Medulla oblongata (tissue), 1 donor: ENCODE measurements around the gene THADA.
"Not testable (repeated sequence)": the region's sequence is repeated elsewhere in the genome, so short reads cannot be mapped to it uniquely, and the experiment has no call there.

Source experiments
- DNase-seq: peaks from one replicate; pipeline ENCODE4 v3.0.0-alpha.2; 2015; ENCODE audit errors: extremely low spot score

The THADA gene

DNA sequence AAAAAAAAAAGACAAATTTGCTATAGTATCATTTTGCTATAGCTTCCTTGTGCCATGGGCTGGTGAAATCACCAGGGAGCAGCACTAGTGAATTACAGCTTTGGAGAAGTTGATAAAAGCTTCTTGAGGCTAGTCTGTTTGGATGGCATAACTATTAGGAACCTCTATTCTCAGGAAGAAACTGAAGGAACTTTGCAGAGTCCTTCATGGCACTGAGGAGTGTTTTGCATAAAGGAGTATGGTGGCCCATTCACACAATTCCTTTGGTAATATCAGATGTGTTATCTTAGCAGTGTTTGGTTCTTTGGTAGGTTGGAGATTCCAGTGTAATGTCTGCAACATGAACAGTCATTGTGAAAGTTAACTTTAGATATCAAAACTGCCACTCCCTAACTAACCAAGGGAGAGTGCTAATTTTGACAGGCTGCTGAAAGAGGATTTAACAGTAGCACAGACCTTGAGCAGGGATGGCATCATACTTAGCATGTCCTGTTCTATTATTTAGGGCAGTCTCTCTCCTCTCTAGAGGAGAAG is 292.8 kb downstream of the THADA start:
- DNase-seq: no peak

DNA sequence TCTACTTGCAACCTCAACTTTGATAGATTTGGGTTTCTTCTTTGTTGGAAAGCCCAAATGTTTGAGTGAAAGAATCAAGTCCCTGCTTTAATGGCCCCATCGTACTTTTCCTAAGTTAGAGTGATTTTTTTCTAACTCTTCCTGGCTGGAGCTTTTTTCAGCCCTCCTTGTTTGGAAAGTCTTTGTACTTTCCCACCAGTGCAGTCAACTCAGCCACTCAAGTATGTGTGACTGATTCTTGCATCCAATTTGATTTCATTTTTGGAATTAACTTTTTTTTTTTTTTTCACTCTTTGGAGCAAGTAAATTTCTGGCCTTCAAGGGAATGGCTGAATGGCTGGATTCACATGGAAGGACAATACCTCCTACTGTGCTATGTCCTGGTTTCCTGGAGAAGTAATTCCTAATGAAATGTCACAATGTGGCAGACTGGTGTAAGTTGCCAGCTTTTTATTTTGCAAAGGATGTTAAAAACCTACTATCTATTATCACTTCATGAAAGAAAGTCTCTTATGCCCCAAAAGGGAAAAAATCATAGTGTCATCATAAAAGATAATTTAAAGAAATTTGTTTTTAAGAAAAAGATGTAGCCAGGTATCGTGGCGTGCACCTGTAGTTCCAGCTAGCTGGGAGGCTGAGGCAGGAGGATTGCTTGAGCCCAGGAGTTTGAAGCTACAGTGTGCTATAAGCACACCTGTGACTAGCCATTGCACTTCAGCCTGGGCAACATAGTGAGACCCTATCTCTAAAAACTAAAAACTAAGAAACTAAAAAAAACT is 293.5 kb downstream of the THADA start:
- DNase-seq: no peak

DNA sequence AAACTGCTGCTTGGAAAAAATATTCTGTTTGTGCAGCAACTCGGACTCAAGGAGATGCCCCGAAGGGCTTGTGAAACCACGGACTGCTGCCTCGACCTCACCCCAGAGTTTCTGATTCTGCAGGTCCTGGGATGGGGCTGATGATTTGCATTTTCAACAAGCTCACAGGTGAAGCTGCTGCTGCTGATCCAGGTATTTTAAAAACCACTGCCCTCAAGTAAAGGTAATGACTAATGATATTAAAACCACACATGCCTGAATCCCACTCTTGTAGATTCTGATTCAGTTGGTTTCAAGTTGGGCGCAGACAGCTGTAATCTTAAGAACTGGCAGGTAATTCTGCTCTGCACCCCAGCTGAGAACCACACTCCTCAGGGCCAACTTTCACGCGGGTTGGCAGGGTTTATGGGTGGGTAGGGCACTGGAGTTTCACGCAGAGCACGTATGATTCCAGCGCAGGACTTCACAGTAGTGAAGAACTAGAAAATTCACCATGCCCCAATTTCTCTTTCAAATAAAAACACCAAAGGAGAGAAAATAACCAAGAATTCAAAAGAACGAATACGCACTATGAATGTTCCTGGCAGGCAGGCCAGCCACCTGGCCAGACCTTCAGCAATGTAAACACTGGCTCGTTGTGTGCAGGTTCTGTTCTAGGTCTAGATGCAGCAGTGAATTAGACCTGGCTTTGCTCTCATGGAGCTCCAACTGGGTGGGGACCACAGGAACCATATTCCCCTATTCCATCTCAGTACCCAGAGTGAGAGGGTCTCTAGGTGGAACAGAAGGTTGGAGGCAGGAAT is 294.9 kb downstream of the THADA start:
- DNase-seq: no peak

DNA sequence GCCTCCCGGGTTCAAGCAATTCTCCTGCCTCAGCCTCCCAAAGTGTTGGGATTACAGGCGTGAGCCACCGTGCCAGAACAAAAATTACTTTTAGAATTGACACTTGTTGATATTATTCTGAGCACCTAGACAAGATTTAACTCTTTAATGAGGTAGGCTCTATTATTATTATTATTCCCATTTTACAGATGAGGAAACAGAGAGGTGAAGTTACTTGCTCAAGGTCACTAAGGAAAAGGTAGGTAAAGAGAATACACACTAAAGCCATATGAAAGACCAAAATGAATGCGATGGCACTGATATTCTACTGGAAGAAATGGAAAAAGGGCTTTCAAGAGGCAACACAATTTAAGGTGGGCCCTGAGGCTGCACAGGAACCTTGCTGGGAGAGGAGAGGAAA is 295.6 kb downstream of the THADA start:
- no peak for DNase-seq

DNA sequence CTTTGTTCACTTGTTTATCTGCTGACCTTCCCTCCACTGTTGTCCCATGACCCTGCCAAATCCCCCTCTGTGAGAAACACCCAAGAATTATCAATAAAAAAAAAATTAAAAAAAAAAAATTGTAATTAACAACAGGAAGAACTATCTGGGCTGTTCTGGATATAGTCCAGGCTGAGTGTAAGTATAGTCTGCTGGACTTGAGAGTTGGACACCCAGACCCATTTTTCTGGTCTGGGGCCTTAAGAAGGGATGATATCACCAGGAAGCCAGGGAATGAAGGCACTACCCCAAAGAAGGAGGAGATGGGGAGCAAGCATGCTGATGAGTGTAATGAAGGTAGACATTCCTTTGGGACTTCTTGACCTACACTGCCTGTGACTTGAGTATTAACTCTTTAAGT is 297.3 kb downstream of the THADA start:
- no peak for DNase-seq

DNA sequence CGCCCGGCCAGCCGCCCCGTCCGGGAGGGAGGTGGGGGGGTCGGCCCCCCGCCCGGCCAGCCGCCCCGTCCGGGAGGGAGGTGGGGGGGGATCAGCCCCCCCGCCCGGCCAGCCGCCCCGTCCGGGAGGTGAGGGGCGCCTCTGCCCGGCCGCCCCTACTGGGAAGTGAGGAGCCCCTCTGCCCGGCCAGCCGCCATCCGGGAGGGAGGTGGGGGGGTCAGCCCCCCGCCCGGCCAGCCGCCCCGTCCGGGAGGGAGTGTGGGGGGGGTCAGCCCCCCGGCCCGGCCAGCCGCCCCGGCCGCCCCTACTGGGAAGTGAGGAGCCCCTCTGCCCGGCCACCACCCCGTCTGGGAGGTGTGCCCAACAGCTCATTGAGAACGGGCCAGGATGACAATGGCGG is 298.1 kb downstream of the THADA start:
- not testable (repeated sequence) for DNase-seq

DNA sequence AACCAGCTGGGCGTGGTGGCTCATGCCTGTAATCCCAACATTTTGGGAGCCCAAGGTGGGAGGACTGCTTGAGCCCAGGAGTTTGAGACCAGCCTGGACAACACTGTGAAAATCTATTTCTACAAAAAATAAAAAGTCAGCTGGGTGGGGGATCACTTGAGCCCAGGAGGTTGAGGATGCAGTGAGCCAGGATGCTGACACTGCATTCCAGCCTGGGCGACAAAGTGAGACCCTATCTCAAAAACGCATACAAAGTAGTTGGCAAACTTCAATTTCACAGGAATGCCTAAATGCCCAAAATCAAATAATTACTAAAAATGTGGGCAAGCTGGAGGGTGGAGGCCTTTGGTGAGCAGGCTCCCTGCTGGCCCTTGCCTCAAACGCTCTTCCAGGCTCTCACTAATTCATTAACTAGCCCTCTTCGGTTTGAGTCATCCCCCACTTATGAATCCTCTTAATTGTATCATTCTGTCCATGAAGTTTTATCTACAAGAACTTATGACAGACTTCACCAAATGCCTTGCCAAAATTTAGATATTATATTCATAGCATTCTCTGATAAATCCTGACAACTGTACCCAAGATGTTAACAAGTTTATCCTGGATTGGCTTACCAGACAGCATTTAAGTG is 300.8 kb downstream of the THADA start:
- no peak for DNase-seq

DNA sequence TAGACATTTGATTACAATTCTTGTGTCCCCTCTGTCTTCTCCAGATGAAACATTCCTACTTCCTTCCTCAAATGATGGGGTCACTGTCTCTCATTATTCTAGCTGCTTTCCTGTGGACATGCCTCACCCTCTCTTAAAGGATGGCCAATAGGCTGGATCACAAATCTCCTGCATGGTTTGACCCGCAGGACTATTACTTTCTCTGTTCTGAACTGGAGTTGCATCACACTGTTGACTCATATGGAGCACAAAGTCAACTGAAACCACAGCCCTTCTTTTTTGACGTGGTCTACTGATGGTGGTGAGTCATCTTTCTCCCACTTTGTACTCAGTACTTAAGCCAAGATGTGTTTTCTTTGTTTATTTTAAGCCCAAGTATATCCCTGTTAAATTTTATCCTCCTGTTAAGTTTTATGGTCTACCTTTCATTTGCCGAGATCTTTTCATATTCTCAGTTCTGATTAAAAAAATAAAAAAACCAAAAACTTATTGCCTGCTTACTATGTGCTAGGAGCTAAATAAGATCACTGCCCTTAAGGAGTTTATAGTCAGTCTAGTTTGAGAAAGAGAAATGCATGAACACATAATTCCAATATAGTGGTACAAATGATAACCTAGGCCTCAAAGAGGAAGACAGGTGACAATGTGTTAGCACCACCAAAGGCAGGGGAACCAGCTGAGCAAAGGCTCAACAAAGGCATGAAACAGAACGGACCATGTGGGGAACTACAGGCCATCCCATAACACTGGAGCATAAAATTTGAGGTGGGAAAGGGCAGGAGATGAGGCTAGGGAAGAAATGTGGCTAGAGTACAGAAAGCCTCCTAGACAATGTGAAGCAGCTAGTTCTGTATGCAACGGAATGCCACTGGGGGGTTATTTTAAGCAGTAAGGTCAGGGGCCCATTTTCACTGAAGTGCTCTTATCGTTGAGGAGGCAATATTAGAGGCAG is 301.8 kb downstream of the THADA start:
- peak; percentile 61 for DNase-seq

DNA sequence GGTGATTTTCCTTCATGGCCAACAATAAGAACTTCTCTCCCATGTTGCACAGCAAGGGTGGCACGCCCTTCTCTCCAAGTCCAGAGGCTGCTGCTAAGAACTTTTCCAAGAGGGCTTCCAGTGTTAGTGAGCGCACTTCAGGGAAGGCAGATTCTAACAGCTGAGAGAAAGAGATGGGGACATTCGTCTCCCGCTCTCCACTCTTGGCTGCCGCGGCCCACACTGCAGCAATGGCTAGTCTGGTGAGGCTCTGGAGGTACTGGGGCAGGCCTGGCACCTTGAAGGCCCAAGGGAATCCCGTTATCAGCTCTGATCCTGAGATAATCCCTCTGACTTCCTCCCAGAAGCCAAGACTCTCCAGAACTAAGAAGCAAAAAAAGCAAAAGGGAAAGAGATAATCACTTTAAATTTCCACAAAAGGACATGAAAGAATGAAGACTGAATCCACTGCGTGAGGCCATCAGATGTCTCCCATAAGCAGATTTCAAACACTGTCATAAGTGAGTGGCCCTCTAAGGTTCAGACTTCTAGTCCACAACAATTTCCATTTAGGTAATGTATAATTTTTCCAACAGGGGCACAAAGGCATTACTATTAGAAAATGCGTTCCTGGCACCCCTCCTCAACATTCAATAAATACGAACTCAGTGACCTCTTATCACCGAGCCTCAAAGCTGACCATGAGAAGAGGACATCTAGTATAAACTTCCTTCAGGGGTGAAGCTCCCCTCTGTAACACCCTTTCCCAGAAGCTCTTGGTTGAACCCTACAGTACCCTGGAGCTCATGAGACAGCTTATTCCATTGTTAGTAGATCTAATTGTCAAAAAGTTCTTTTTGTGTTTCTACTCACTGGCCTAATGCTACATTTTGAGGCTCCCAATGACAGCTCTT is 302.7 kb downstream of the THADA start:
- DNase-seq: no peak

DNA sequence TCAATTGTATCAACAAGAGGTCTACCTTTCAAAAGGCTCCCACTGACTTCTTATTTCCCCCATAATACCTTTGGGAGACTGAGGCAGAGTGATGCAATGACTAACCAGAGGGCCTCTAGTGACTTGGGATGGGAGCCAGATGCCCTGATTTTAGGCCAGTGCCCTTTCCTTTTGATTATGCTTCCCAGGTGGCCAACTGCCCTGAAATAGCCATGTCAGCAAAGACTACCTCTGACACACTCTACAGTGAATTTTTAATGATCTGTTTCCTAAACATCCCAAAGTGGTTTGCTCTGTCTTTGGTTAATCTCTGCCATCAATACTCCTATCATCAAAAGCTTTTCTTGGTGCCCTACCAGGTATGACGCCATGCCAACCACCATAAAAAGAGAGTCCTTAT is 303.5 kb downstream of the THADA start:
- no peak for DNase-seq

DNA sequence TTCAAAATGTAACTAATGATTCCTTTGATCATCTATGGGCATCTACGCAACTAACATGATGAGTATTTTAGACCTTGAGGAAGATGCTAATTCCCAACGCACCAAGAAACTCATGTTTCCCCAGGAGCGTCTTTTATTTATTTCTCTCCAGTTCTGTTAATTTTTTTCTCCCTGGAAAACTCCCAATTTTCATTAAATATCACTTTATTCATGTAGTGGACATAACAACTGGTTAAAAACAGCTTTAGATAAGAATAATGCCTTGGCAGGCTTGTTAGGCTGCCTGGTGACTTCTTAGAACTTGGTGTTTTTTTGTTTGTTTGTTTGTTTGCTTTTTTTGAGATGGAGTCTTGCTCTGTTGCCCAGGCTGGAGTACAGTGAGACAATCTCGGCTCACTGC is 306.5 kb downstream of the THADA start:
- no peak for DNase-seq

DNA sequence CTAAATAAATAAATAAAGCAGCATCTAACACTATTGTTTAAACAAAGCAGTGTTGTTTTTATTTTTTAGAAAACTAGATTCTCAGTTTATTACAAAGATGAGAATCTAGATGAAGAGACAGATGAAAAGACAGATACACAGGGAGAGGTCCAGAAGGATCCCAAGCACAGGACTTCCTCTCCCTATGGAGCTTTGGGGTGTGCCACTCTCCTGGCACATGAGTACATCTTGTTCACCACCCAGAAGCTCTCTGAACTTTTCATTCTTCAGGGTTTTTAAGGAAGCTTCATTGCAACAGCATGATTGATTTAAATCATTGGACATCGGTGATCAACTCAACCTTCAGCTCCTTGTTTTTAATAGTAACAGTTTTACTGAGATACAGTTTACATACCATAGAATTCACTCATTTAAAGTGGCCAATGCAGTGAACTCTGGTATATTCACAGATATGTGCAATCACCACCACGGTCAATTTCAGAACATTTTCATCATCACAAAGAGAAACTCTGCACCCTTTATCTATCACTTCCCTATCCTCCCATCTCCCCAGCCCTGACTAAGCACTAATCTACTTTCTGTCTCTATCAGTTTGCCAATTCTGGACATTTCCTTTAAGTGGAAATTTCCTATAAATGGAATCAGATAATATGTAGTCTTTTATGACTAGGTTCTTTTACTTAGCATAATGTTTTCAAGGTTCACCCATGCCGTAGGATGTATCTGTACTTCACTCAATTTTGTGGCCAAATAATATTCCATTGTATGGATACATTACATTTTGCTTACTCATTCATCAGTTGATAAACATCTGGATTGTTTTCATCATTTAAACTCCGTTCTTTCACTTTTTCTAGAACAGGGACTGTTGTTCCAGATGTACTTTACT is 307.2 kb downstream of the THADA start:
- no peak for DNase-seq

DNA sequence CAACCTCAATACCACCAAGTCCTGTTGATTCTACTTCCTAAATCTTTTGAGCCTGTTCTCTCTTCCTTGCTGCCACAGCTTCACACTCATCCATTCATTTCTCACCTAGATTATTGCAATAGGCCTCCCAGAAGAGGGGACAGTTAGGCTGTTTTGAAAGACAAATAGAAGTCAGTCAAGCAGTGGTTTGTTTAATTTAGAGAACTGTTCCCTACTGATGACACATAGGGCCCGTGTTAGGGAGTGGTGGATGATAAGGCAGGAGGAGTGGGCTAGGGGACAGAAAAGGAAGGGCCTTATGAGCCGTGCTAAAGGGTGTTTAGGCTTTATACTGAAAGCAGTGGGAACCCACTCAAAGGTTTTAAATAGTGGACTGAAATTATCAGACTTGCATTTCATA is 309.9 kb downstream of the THADA start:
- no peak for DNase-seq

DNA sequence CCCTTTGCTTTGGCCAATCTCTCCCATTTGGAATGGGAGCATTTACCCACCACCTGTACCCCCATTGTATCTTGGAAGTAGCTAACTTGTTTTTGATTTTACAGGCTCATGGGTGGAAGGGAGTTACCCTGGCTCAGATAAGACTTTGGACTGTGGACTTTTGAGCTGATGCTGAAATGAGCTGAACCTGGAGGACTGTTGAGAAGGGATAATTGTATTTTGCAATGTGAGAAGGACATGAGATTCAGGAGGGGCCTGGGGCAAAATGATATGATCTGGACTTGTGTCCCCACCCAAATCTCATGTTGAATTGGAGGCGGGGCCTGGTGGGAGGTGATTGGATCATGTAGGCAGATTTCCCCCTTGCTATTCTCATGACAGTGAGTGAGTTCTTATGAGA is 310.9 kb downstream of the THADA start:
- no peak for DNase-seq

DNA sequence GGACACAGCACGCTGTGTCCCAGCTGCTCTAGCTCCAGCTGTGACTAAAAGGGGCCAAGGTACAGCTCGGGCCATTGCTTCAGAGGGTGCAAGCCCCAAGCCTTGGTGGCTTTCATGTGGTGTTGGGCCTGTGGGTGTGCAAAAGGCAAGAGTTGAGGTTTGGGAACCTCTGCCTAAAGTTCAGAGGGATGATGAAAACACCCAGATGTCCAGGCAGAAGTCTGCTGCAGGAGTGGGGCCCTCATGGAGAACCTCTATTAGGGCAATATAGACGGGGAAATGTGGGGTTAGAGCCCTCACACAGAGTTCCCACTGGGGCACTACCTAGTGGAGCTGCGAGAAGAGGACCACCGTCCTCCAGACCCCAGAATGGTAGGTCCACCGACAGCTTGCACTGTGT is 311.5 kb downstream of the THADA start:
- not testable (repeated sequence) for DNase-seq

DNA sequence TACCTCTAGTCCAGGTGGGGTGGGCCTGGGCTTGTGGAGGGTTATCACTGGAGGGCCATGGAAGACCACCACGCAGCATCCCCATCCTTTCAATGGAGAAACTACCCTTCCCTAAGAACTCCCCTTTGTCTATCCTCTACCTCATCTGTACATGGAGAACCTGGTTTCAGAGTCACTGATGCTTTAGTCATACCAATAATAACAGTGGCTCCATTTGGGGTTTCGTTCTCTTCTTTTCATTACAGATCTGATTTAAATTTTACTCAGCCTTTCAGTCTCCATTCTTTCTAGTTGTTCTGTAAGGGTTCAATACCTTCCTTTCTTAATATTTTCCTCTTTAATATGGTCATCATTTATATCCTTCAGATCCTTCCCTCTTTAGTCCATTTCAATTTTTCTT is 314.8 kb downstream of the THADA start:
- DNase-seq: no peak

DNA sequence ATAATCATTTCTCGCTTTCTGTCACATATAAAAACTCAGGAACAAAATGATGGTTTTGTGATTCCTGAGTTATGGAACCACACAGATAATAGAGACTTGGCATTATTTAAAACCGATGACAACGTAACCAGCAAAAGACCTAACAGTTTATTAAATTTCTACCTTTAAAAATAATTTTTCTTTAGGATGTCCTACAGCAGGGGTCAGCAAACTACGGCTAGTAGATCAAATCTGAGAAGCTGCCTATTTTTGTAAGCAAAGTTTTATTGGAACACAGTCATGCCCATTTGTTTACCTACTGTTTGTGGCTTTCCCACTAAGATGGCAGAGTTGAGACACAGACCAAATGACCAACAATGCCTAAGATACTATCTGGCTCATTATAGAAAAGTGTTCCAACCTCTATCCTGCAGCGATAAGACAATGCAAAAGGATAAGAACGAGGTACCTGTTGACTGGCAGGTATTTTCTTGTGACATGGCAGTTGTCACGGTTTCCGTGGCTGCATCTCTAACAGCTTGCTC is 316.5 kb downstream of the THADA start:
- no peak for DNase-seq

DNA sequence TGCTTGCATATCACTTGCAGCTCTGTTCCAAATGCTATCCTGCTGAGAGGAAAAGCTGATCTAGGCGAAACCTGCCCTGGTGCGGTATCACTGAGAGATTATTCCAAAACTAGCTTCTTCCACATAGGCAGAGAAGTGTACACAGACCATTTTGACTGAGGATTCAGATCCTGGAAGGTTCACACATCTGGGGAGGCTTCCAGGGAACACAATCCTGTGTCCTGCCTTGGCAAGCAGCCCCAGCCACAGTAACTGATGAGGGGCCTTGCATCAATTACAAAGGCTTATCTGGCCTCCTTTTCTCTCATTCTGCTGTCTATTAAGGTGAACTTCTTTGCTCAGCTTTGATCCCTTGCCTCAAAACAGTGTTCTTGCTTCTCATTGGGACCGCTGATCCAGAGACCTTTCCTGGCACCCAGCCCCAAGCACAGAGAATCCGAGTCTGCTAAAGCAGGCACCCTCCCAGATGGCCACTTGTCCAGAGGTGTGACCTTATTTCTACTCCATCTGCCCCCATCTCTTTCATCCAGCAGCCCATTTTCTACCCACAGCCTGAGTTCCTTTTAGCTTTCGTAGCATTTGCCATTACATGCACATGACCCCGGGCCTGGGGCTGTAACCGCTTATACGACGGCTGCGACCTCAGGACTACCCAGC is 317.1 kb downstream of the THADA start:
- no peak for DNase-seq
